Bronchus fibroblast of lung (primary cell): ENCODE results near the gene GRIP1. TPM values are rescaled to one million over a fixed set of nuclear protein-coding genes. Genes with fewer than 3 reads are reported as not detected.

ENCODE experiments used
- total RNA-seq: library from RNA; depleted of rRNA; stranded (reverse); fragments of >200 nt; gene quantifications from 2 replicates; pipeline ENCODE4 v1.2.3, GENCODE V29; 2015

The GRIP1 gene
- not detected in 2 replicates for total RNA-seq

GRCh38 chr12:66678338-66679275 lies at the start of gene GRIP1:
Gene GRIP1 (minus strand): TSS chr12:66679076. CDS start chr12:66678904, 172 bp downstream.

GRCh38 chr12:66301944-66302826 lies 376.7 kb downstream of the GRIP1 start, which contains the start of gene HELB:
Gene HELB (plus strand): TSS chr12:66302493. CDS start chr12:66302604, 111 bp downstream.

